Bronchial epithelial cell (primary cell): ENCODE data around the gene IMP4. TPM values are rescaled to one million over a fixed set of nuclear protein-coding genes. Genes with fewer than 3 reads are reported as not detected.

Experiments
- DNase-seq: peaks from one replicate; pipeline ENCODE4 v3.0.0-alpha.2; 2010; ENCODE audit warnings: low read depth
- FAIRE-seq: peaks from 2 replicates; lab custom pipeline; 2011; peaks lifted over from hg19 to GRCh38; lab: Jason Lieb, UNC
- H3K27me3 ChIP-seq: 2 replicates; pipeline ENCODE4 v1.5.1; 2011; ENCODE audit warnings: low read length; ENCODE audit not compliant: control insufficient read depth, insufficient read depth
- H3K36me3 ChIP-seq: 2 replicates; pipeline ENCODE4 v1.5.1; 2011; ENCODE audit warnings: low read length; ENCODE audit not compliant: control insufficient read depth, insufficient read depth
- H3K4me3 ChIP-seq: 2 replicates; pipeline ENCODE4 v1.5.1; 2011; ENCODE audit warnings: mild to moderate bottlenecking, low read depth, low read length, control low read depth
- CTCF ChIP-seq: IDR thresholded peaks from 2 replicates; pipeline ENCODE4 v1.5.1; 2011; ENCODE audit warnings: mild to moderate bottlenecking, moderate library complexity, low read length, control low read depth, inconsistent platforms; ENCODE audit not compliant: insufficient read depth, severe bottlenecking
- total RNA-seq: library from RNA; depleted of rRNA; stranded (reverse); fragments of >200 nt; gene quantifications from 2 replicates; pipeline ENCODE4 v1.2.1, GENCODE V29; 2014

IMP4 gene
- total RNA-seq, 1 donor from 2014 or later = 173 TPM

- no peak for TF ChIP-seq CTCF
- Histone ChIP-seq H3K4me3 (no peak overlapping the region), H3K27me3 (no peaks in the 10 kb centered on the region), H3K36me3 (peaks cover 4% of the 10 kb centered on the region)
- FAIRE-seq (no peak), DNase-seq (no peak)
Measured at GRCh38 chr2:130351711-130352110, 9.0 kb downstream of the IMP4 start.

- H3K4me3 ChIP-seq = no peak overlapping the region
- FAIRE-seq (no peak), DNase-seq (no peak)
- H3K36me3 ChIP-seq = peaks cover 4% of the 10 kb centered on the region
- no peak for TF ChIP-seq CTCF
- H3K27me3 ChIP-seq = no peaks in the 10 kb centered on the region
Measured at GRCh38 chr2:130352237-130352636, 9.5 kb downstream of the IMP4 start.

- Histone ChIP-seq H3K36me3 (no peaks in the 10 kb centered on the region), H3K27me3 (no peaks in the 10 kb centered on the region), H3K4me3 (no peak overlapping the region)
- DNase-seq = no peak
- no peak for FAIRE-seq
- TF ChIP-seq CTCF = no peak
Measured at GRCh38 chr2:130353291-130354138, 10.8 kb downstream of the IMP4 start.

GRCh38 chr2:130354139-130354428, 11.4 kb downstream of the IMP4 start:
- FAIRE-seq = no peak
- no peaks in the 10 kb centered on the region for H3K36me3 ChIP-seq
- no peak for TF ChIP-seq CTCF
- DNase-seq = no peak
- H3K4me3 ChIP-seq = no peak overlapping the region
- no peaks in the 10 kb centered on the region for H3K27me3 ChIP-seq

GRCh38 chr2:130355172-130355577, 12.5 kb downstream of the IMP4 start:
- FAIRE-seq (no peak), DNase-seq (no peak)
- Histone ChIP-seq H3K27me3 (no peaks in the 10 kb centered on the region), H3K36me3 (no peaks in the 10 kb centered on the region), H3K4me3 (peak overlapping the region; percentile 89)
- no peak for TF ChIP-seq CTCF
